HepG2 (cell line): Measurements from ENCODE around the gene DEDD2. TPM values are rescaled to one million over a fixed set of nuclear protein-coding genes. Genes with fewer than 3 reads are reported as not detected.

Source experiments
- CBX2 ChIP-seq, 2 experiments: fragments of 200-600 bp in 1 of 2; sonication (generic); formaldehyde crosslinking in 1 of 2; IDR thresholded peaks; 2 replicates each; pipeline versions ENCODE4 v1.7.0 to v1.8.1; 2018 to 2022; ENCODE audit warnings: low read depth in 2 of 2, low read length in 1 of 2, mild to moderate bottlenecking in 1 of 2, missing genetic modification reagents in 1 of 2
- HOXA7 ChIP-seq: sonication (generic); formaldehyde crosslinking; IDR thresholded peaks from 2 replicates; pipeline ENCODE4 v1.8.1; 2022; ENCODE audit warnings: mild to moderate bottlenecking, missing genetic modification reagents, moderate library complexity
- IKZF1 ChIP-seq: fragments of 450-650 bp; IDR thresholded peaks from 2 replicates; pipeline ENCODE4 v1.7.1; 2016
- NR1H2 ChIP-seq: sonication (generic); formaldehyde crosslinking; IDR thresholded peaks from 2 replicates; pipeline ENCODE4 v1.8.1; 2022; ENCODE audit warnings: low read depth, missing genetic modification reagents, borderline replicate concordance
- RFX5 ChIP-seq: IDR thresholded peaks from 2 replicates; pipeline ENCODE4 v1.6.1; 2011; ENCODE audit warnings: low read depth, low read length, improper control_type of control experiment
- TP53 ChIP-seq: sonication (generic); formaldehyde crosslinking; conservative IDR thresholded peaks from 2 replicates; pipeline ENCODE4 v1.4.0; 2020; ENCODE audit warnings: missing genetic modification reagents
- ZBTB1 ChIP-seq: sonication (generic); formaldehyde crosslinking; IDR thresholded peaks from 2 replicates; pipeline ENCODE4 v1.4.0; 2020; ENCODE audit warnings: missing genetic modification reagents, borderline replicate concordance
- ZFP62 ChIP-seq: sonication (generic); formaldehyde crosslinking; IDR thresholded peaks from 2 replicates; pipeline ENCODE4 v1.4.0; 2020; ENCODE audit warnings: missing genetic modification reagents
- ZNF367 ChIP-seq: sonication (generic); formaldehyde crosslinking; IDR thresholded peaks from 2 replicates; pipeline ENCODE4 v1.4.0; 2020; ENCODE audit warnings: missing genetic modification reagents, borderline replicate concordance
- polyA plus RNA-seq, 8 experiments: library from polyadenylated mRNA; depleted of rRNA in 3 of 8; stranded (reverse) in 7 of 8; unstranded in 1 of 8; fragments of >200 nt; fragmentation: Illumina TruSeq in 4 of 8; extraction: Trizol in 4 of 8; gene quantifications; 2 replicates each; pipeline versions ENCODE4 v1.2.1 to v1.2.3, GENCODE V29; 2011 to 2016; ENCODE audit warnings: low read depth in 4 of 8, missing spikeins in 1 of 8, mixed read lengths in 1 of 8; ENCODE audit not compliant: insufficient read depth in 1 of 8
- total RNA-seq, 5 experiments: library from RNA; depleted of rRNA; stranded (reverse); fragments of >200 nt; fragmentation: Illumina TruSeq; extraction: Trizol; gene quantifications; 2 replicates each; pipeline ENCODE4 v1.2.3, GENCODE V29; 2016; ENCODE audit warnings: low read depth in 1 of 5
- TF ChIP-seq, protein P1 (sequence below): sonication (generic); formaldehyde crosslinking; IDR thresholded peaks from 2 replicates; pipeline ENCODE4 v1.4.0; 2020; ENCODE audit warnings: missing genetic modification reagents
- TF ChIP-seq, protein P2 (sequence below): sonication (generic); formaldehyde crosslinking; IDR thresholded peaks from 2 replicates; pipeline ENCODE4 v1.5.0; 2020; ENCODE audit warnings: missing genetic modification reagents
- TF ChIP-seq, protein P3 (sequence below): sonication (generic); formaldehyde crosslinking; IDR thresholded peaks from 2 replicates; pipeline ENCODE4 v1.8.1; 2023; ENCODE audit warnings: missing genetic modification reagents, inconsistent platforms, borderline replicate concordance
- TF ChIP-seq, protein P4 (sequence below): sonication (generic); formaldehyde crosslinking; IDR thresholded peaks from 2 replicates; pipeline ENCODE4 v1.8.0; 2022; ENCODE audit warnings: mild to moderate bottlenecking, missing genetic modification reagents, moderate library complexity

The DEDD2 gene
- total and polyA plus RNA-seq, 2 of the 13 experiments (the other 11 are each of a cell fraction or from before 2014, with no cell fraction given), result 19.2 to 24.7 TPM

DNA sequence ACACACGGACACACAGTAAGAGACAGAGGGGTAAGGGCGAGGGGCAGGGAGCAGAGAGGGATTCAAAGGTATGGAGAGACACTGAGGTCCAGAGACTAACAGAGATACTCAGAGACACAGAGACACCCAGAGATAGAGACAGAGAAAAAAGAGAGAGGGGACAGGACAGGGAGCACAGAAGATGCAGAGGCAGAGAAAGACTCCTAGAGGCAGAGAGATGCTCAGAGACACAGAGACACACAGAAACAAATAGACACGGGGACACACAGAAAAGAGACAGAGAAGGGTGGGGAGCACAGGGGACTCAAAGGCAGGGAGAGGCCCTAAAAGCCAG, 39.8 kb downstream of the DEDD2 start (continued):
- TF ChIP-seq TP53 (CRISPR knock-in tag), result no peak
- TF ChIP-seq, protein P1, sequence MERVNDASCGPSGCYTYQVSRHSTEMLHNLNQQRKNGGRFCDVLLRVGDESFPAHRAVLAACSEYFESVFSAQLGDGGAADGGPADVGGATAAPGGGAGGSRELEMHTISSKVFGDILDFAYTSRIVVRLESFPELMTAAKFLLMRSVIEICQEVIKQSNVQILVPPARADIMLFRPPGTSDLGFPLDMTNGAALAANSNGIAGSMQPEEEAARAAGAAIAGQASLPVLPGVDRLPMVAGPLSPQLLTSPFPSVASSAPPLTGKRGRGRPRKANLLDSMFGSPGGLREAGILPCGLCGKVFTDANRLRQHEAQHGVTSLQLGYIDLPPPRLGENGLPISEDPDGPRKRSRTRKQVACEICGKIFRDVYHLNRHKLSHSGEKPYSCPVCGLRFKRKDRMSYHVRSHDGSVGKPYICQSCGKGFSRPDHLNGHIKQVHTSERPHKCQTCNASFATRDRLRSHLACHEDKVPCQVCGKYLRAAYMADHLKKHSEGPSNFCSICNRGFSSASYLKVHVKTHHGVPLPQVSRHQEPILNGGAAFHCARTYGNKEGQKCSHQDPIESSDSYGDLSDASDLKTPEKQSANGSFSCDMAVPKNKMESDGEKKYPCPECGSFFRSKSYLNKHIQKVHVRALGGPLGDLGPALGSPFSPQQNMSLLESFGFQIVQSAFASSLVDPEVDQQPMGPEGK (CRISPR knock-in tag), result no peak
- TF ChIP-seq ZFP62 (CRISPR knock-in tag), result no peak
- TF ChIP-seq HOXA7 (CRISPR knock-in tag), result no peak
- no peak for TF ChIP-seq ZNF367
- TF ChIP-seq, protein P2, sequence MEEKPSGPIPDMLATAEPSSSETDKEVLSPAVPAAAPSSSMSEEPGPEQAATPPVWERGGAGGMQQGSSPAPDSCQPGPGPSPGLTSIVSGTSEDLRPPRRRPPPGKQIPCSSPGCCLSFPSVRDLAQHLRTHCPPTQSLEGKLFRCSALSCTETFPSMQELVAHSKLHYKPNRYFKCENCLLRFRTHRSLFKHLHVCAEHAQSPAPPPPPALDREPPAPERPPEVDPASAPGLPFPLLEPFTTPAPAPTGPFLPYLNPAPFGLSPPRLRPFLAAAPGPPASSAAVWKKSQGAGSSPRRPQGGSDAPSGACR (CRISPR knock-in tag), result no peak
- TF ChIP-seq, protein P3, sequence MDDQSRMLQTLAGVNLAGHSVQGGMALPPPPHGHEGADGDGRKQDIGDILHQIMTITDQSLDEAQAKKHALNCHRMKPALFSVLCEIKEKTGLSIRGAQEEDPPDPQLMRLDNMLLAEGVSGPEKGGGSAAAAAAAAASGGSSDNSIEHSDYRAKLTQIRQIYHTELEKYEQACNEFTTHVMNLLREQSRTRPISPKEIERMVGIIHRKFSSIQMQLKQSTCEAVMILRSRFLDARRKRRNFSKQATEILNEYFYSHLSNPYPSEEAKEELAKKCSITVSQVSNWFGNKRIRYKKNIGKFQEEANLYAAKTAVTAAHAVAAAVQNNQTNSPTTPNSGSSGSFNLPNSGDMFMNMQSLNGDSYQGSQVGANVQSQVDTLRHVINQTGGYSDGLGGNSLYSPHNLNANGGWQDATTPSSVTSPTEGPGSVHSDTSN, result no peak
- TF ChIP-seq CBX2 (IDR thresholded peaks at IDR 0.05; ENCODE audit: low read depth, low read length), result no peak
- no peak for TF ChIP-seq CBX2 (CRISPR knock-in tag; IDR thresholded peaks at IDR 0.05; ENCODE audit: low read depth)
- TF ChIP-seq NR1H2 (CRISPR knock-in tag), result no peak
- TF ChIP-seq, protein P4, sequence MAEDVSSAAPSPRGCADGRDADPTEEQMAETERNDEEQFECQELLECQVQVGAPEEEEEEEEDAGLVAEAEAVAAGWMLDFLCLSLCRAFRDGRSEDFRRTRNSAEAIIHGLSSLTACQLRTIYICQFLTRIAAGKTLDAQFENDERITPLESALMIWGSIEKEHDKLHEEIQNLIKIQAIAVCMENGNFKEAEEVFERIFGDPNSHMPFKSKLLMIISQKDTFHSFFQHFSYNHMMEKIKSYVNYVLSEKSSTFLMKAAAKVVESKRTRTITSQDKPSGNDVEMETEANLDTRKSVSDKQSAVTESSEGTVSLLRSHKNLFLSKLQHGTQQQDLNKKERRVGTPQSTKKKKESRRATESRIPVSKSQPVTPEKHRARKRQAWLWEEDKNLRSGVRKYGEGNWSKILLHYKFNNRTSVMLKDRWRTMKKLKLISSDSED, result no peak
- TF ChIP-seq ZBTB1, result no peak
- no peak for TF ChIP-seq IKZF1
- no peak for TF ChIP-seq RFX5
